Keratinocyte (primary cell): ENCODE measurements around the gene PHOX2B. TPM values are rescaled to one million over a fixed set of nuclear protein-coding genes. Genes with fewer than 3 reads are reported as not detected.

ENCODE experiments used
- DNase-seq: peaks from one replicate; pipeline ENCODE4 v3.0.0-alpha.2; 2011; ENCODE audit warnings: low read depth, missing footprints, low spot score
- FAIRE-seq: peaks from 2 replicates; lab custom pipeline; 2011; peaks lifted over from hg19 to GRCh38; lab: Jason Lieb, UNC
- H2AFZ ChIP-seq: 2 replicates; pipeline ENCODE4 v1.6.0; 2012; ENCODE audit warnings: low read length, control low read depth, inconsistent platforms; ENCODE audit not compliant: control insufficient read depth
- H3K27ac ChIP-seq: 2 replicates; pipeline ENCODE4 v1.5.1; 2011; ENCODE audit warnings: low read length; ENCODE audit not compliant: control insufficient read depth, insufficient read depth
- H3K27me3 ChIP-seq: 3 replicates; pipeline ENCODE4 v1.6.0; 2011; ENCODE audit warnings: low read length; ENCODE audit not compliant: control insufficient read depth, insufficient read depth; ENCODE audit errors: extremely low read depth
- H3K36me3 ChIP-seq, 2 experiments: 2 replicates in 1 of 2; 3 replicates in 1 of 2; pipeline ENCODE4 v1.5.1; 2011; ENCODE audit warnings: low read length in 2 of 2, mild to moderate bottlenecking in 1 of 2; ENCODE audit not compliant: control insufficient read depth in 2 of 2, insufficient read depth in 2 of 2; ENCODE audit errors: extremely low read depth in 1 of 2
- H3K4me1 ChIP-seq: 3 replicates; pipeline ENCODE4 v1.5.1; 2011; ENCODE audit warnings: low read length; ENCODE audit not compliant: control insufficient read depth, insufficient read depth; ENCODE audit errors: extremely low read depth
- H3K4me2 ChIP-seq: 3 replicates; pipeline ENCODE4 v1.6.0; 2011; ENCODE audit warnings: low read depth, low read length; ENCODE audit not compliant: control insufficient read depth, insufficient read depth; ENCODE audit errors: extremely low read depth
- H3K4me3 ChIP-seq, 3 experiments: fragments of 200-600 bp in 1 of 3; sonication (generic) in 1 of 3; 2 replicates in 2 of 3; 3 replicates in 1 of 3; pipeline ENCODE4 v1.5.1; 2011 to 2016; ENCODE audit warnings: low read length in 3 of 3, mild to moderate bottlenecking in 3 of 3, control low read depth in 2 of 3, inconsistent platforms in 1 of 3, low read depth in 1 of 3, mixed read lengths in 1 of 3, mixed run types in 1 of 3, moderate library complexity in 1 of 3; ENCODE audit not compliant: control insufficient read depth in 2 of 3, insufficient read depth in 2 of 3; ENCODE audit errors: extremely low read depth in 1 of 3
- H3K79me2 ChIP-seq: 2 replicates; pipeline ENCODE4 v1.6.0; 2012; ENCODE audit warnings: low read length; ENCODE audit not compliant: control insufficient read depth, insufficient read depth
- H3K9ac ChIP-seq: 3 replicates; pipeline ENCODE4 v1.6.0; 2011; ENCODE audit warnings: low read length; ENCODE audit not compliant: control insufficient read depth, insufficient read depth; ENCODE audit errors: extremely low read depth
- H3K9me1 ChIP-seq: 3 replicates; pipeline ENCODE4 v1.6.0; 2011; ENCODE audit warnings: low read length; ENCODE audit not compliant: control insufficient read depth, insufficient read depth; ENCODE audit errors: extremely low read depth
- H3K9me3 ChIP-seq: 2 replicates; pipeline ENCODE4 v1.5.1; 2012; ENCODE audit warnings: low read depth, low read length; ENCODE audit not compliant: control insufficient read depth
- H4K20me1 ChIP-seq: 3 replicates; pipeline ENCODE4 v1.6.0; 2011; ENCODE audit warnings: low read length; ENCODE audit not compliant: control insufficient read depth, insufficient read depth; ENCODE audit errors: extremely low read depth
- CTCF ChIP-seq, 3 experiments: IDR thresholded peaks in 1 of 3; conservative IDR thresholded peaks in 1 of 3; optimal IDR thresholded peaks in 1 of 3; 2 replicates in 2 of 3; 3 replicates in 1 of 3; pipeline versions ENCODE3 to v1.5.1; 2011; ENCODE audit warnings: low read length in 3 of 3, mild to moderate bottlenecking in 3 of 3, moderate library complexity in 2 of 3, control low read depth in 1 of 3, inconsistent platforms in 1 of 3; ENCODE audit not compliant: insufficient read depth in 2 of 3; ENCODE audit errors: extremely low read depth in 1 of 3
- EZH2 ChIP-seq: IDR thresholded peaks from one replicate; pipeline ENCODE4 v1.6.1; 2012; ENCODE audit warnings: inconsistent platforms, mild to moderate bottlenecking, low read length, moderate library complexity
- dilution Hi-C: fragments of 300-500 bp; cut with MboI; formaldehyde crosslinking; loops from one replicate; pipeline ENCODE4 v1.7.0; 2020; ENCODE audit warnings: low sequenced_read_pairs; ENCODE audit not compliant: extremely low pct_ligation_motif_present
- polyA plus RNA-seq, 5 experiments: library from polyadenylated mRNA; depleted of rRNA in 3 of 5; stranded (reverse) in 3 of 5; stranded (forward) in 1 of 5; unstranded in 1 of 5; fragments of >200 nt; gene quantifications; 1 replicate in 1 of 5; 2 replicates in 3 of 5; 3 replicates in 1 of 5; pipeline versions ENCODE4 v1.2.1 to v1.2.3, GENCODE V29; 2011 to 2012; ENCODE audit warnings: missing spikeins in 2 of 5, low read depth in 1 of 5, low replicate concordance in 1 of 5

The PHOX2B gene
- polyA plus RNA-seq, 1 donor (not counting 4 experiments of a cell fraction or from before 2014, with no cell fraction given) = not detected

GRCh38 chr4:41796545-41797210 is 48.2 kb upstream of the PHOX2B start:
- no peak for FAIRE-seq
- dilution Hi-C loops = no loop called here

GRCh38 chr4:41795796-41796385 is 47.4 kb upstream of the PHOX2B start:
- Histone ChIP-seq H3K4me3 (no peak overlapping the region), H3K9me3 (no peaks in the 10 kb centered on the region), H4K20me1 (no peaks in the 10 kb centered on the region), H3K4me1 (no peaks in the 10 kb centered on the region), H2AFZ (no peak overlapping the region), H3K9me1 (no peaks in the 10 kb centered on the region), H3K79me2 (no peaks in the 10 kb centered on the region), H3K4me2 (no peak overlapping the region), H3K36me3 (no peaks in the 10 kb centered on the region), H3K9ac (no peak overlapping the region), H3K27ac (no peak overlapping the region), H3K27me3 (peaks cover 3% of the 10 kb centered on the region)
- no peak for DNase-seq
- no peak for FAIRE-seq
- dilution Hi-C loops = no loop called here
- TF ChIP-seq CTCF (optimal IDR thresholded peaks at IDR 0.05 in 1 of 3, IDR thresholded peaks at IDR 0.05 in 1 of 3, conservative IDR thresholded peaks at IDR 0.05 in 1 of 3; ENCODE audit: extremely low read depth in 1 of 3, insufficient read depth in 2 of 3, low read length in 3 of 3) = no peak
- TF ChIP-seq EZH2 = no peak

More at GRCh38 chr4:41796545-41797210, 48.2 kb upstream of the PHOX2B start:
- H3K4me2 ChIP-seq = no peak overlapping the region
- H3K79me2 ChIP-seq = no peaks in the 10 kb centered on the region
- H3K9me3 ChIP-seq = no peaks in the 10 kb centered on the region
- TF ChIP-seq EZH2 (no peak), CTCF (optimal IDR thresholded peaks at IDR 0.05 in 1 of 3, IDR thresholded peaks at IDR 0.05 in 1 of 3, conservative IDR thresholded peaks at IDR 0.05 in 1 of 3; ENCODE audit: extremely low read depth in 1 of 3, insufficient read depth in 2 of 3, low read length in 3 of 3) (no peak)
- no peak overlapping the region for H3K4me3 ChIP-seq
- H2AFZ ChIP-seq = no peak overlapping the region
- H3K4me1 ChIP-seq = no peaks in the 10 kb centered on the region
- DNase-seq = no peak
- H3K36me3 ChIP-seq = no peaks in the 10 kb centered on the region
- no peak overlapping the region for H3K27ac ChIP-seq
- peaks cover 3% of the 10 kb centered on the region for H3K27me3 ChIP-seq
- H3K9me1 ChIP-seq = no peaks in the 10 kb centered on the region
- no peaks in the 10 kb centered on the region for H4K20me1 ChIP-seq
- H3K9ac ChIP-seq = no peak overlapping the region
